WTC11 (cell line): ENCODE results near the gene TNPO1. TPM values are rescaled to one million over a fixed set of nuclear protein-coding genes. Genes with fewer than 3 reads are reported as not detected.

ENCODE experiments used
- ATAC-seq: fragments of 200-7000 bp; cut with Tn5 transposase; 2 replicates; pipeline ENCODE4 v1.10.0; 2021; ENCODE audit warnings: mild to moderate bottlenecking, moderate library complexity
- CTCF ChIA-PET: fragments of 300-600 bp; sonication (Branson Sonifier 250); formaldehyde crosslinking; loops from one replicate; lab custom pipeline; 2021; ENCODE audit warnings: antibody characterized with exemption; lab: Charles Lee
- POLR2A ChIA-PET: fragments of 350-600 bp; sonication (Branson Sonifier 250); formaldehyde crosslinking; loops from one replicate; lab custom pipeline; 2021; ENCODE audit warnings: antibody characterized with exemption; lab: Charles Lee
- DNase-seq: peaks from one replicate; pipeline ENCODE4 v3.0.0; 2021; ENCODE audit warnings: low spot score
- H3K27ac Mint-ChIP-seq: 2 replicates; pipeline ENCODE4 v1.8.0; 2021; ENCODE audit warnings: mixed read lengths
- H3K27me3 Mint-ChIP-seq: 2 replicates; pipeline ENCODE4 v1.8.0; 2021; ENCODE audit warnings: low read depth, mild to moderate bottlenecking, moderate library complexity, mixed read lengths
- H3K36me3 Mint-ChIP-seq: 2 replicates; pipeline ENCODE4 v1.8.0; 2021; ENCODE audit warnings: mixed read lengths
- H3K4me1 Mint-ChIP-seq: 2 replicates; pipeline ENCODE4 v1.8.0; 2022; ENCODE audit warnings: mixed read lengths
- H3K4me3 Mint-ChIP-seq: 2 replicates; pipeline ENCODE4 v1.8.0; 2021; ENCODE audit warnings: mild to moderate bottlenecking, moderate library complexity, mixed read lengths
- H3K9me3 Mint-ChIP-seq: 2 replicates; pipeline ENCODE4 v1.8.0; 2021; ENCODE audit warnings: mixed read lengths
- AFF4 ChIP-seq: sonication (generic); formaldehyde crosslinking; IDR thresholded peaks from 2 replicates; pipeline ENCODE4 v1.8.1; 2023; ENCODE audit warnings: mild to moderate bottlenecking, missing genetic modification reagents, borderline replicate concordance
- ARID4B ChIP-seq: sonication (generic); formaldehyde crosslinking; IDR thresholded peaks from 2 replicates; pipeline ENCODE4 v1.8.0; 2023; ENCODE audit warnings: missing genetic modification reagents, mild to moderate bottlenecking, borderline replicate concordance
- ATF1 ChIP-seq: sonication (generic); formaldehyde crosslinking; IDR thresholded peaks from 2 replicates; pipeline ENCODE4 v1.8.1; 2023; ENCODE audit warnings: mild to moderate bottlenecking, moderate library complexity, missing genetic modification reagents
- ATF6 ChIP-seq: sonication (generic); formaldehyde crosslinking; IDR thresholded peaks from 2 replicates; pipeline ENCODE4 v1.8.1; 2023; ENCODE audit warnings: mild to moderate bottlenecking, missing genetic modification reagents
- E2F1 ChIP-seq: sonication (generic); formaldehyde crosslinking; IDR thresholded peaks from 2 replicates; pipeline ENCODE4 v1.8.0; 2022; ENCODE audit warnings: mild to moderate bottlenecking, missing genetic modification reagents
- GRHL2 ChIP-seq: fragments of 250-450 bp; sonication (Bioruptor Pico); IDR thresholded peaks from 2 replicates; pipeline ENCODE4 v1.8.0; 2022; ENCODE audit warnings: mild to moderate bottlenecking, moderate library complexity; ENCODE audit not compliant: insufficient replicate concordance, severe bottlenecking
- KAT7 ChIP-seq: sonication (generic); formaldehyde crosslinking; IDR thresholded peaks from 2 replicates; pipeline ENCODE4 v1.8.1; 2023; ENCODE audit warnings: missing genetic modification reagents, mild to moderate bottlenecking, borderline replicate concordance
- MYBL2 ChIP-seq: sonication (generic); formaldehyde crosslinking; IDR thresholded peaks from 2 replicates; pipeline ENCODE4 v1.8.1; 2023; ENCODE audit warnings: mild to moderate bottlenecking, moderate library complexity, missing genetic modification reagents
- NR2C2 ChIP-seq: sonication (generic); formaldehyde crosslinking; IDR thresholded peaks from 2 replicates; pipeline ENCODE4 v1.8.0; 2022; ENCODE audit warnings: mild to moderate bottlenecking, missing genetic modification reagents
- SMAD3 ChIP-seq: sonication (generic); formaldehyde crosslinking; IDR thresholded peaks from 2 replicates; pipeline ENCODE4 v1.8.0; 2022; ENCODE audit warnings: missing genetic modification reagents, mild to moderate bottlenecking, borderline replicate concordance
- USF1 ChIP-seq: sonication (generic); formaldehyde crosslinking; IDR thresholded peaks from 2 replicates; pipeline ENCODE4 v1.8.0; 2022; ENCODE audit warnings: mild to moderate bottlenecking, missing genetic modification reagents
- ZBTB43 ChIP-seq: sonication (generic); formaldehyde crosslinking; IDR thresholded peaks from 2 replicates; pipeline ENCODE4 v1.8.1; 2023; ENCODE audit warnings: mild to moderate bottlenecking, missing genetic modification reagents
- ZNF138 ChIP-seq: sonication (generic); formaldehyde crosslinking; conservative IDR thresholded peaks from 2 replicates; pipeline ENCODE4 v1.8.1; 2022; ENCODE audit warnings: mild to moderate bottlenecking, moderate library complexity, missing genetic modification reagents
- ZNF281 ChIP-seq: sonication (generic); formaldehyde crosslinking; IDR thresholded peaks from 2 replicates; pipeline ENCODE4 v1.8.0; 2023; ENCODE audit warnings: mild to moderate bottlenecking, missing genetic modification reagents
- ZNF425 ChIP-seq: fragments of 250-450 bp; sonication (Bioruptor Pico); conservative IDR thresholded peaks from 2 replicates; pipeline ENCODE4 v1.9.0; 2021; ENCODE audit warnings: mild to moderate bottlenecking
- total RNA-seq: library from RNA; stranded (reverse); gene quantifications from 3 replicates; pipeline ENCODE4 v1.2.3, GENCODE V29; 2021

Gene TNPO1
- total RNA-seq, 1 experiment from 2014 or later: 150 TPM

- no peak for ATAC-seq
- peak overlapping the region; percentile 94; the same call in 1 of the 2 replicates for H3K27ac Mint-ChIP-seq
- no peaks in the 10 kb centered on the region for H3K9me3 Mint-ChIP-seq
Observed at GRCh38 chr5:72847439-72847838, 31.0 kb downstream of the TNPO1 start.

More at GRCh38 chr5:72847439-72847838, 31.0 kb downstream of the TNPO1 start:
- ChIA-PET CTCF (interaction anchor here (1.0 to 1.3 kb wide), 2 partner anchors 29 to 236 kb away, joined by 3 read pairs; no protein-coding TSS in a partner anchor), POLR2A (interaction anchor here (1.6 kb wide), 1 partner anchor 31 kb away, joined by 5 read pairs; the partner anchor contains the start of gene TNPO1)
- TF ChIP-seq ZNF425 (CRISPR knock-in tag) (no peak), ZNF281 (no peak), ZBTB43 (CRISPR knock-in tag) (no peak), MYBL2 (CRISPR knock-in tag) (no peak), ARID4B (CRISPR knock-in tag) (no peak), E2F1 (CRISPR knock-in tag) (no peak), SMAD3 (CRISPR knock-in tag) (no peak), ATF1 (no peak), ATF6 (no peak), USF1 (CRISPR knock-in tag) (no peak), ZNF138 (CRISPR knock-in tag) (no peak), KAT7 (CRISPR knock-in tag) (no peak), GRHL2 (CRISPR knock-in tag) (no peak), NR2C2 (no peak), AFF4 (CRISPR knock-in tag) (no peak)
- DNase-seq: no peak
- no peaks in the 10 kb centered on the region for H3K27me3 Mint-ChIP-seq
- H3K36me3 Mint-ChIP-seq: peaks cover 7% of the 10 kb centered on the region
- peak overlapping the region; percentile 93 for H3K4me3 Mint-ChIP-seq
- peaks cover 55% of the 10 kb centered on the region for H3K4me1 Mint-ChIP-seq
